K562 (cell line): ENCODE results near the gene TNFSF9. TPM values are rescaled to one million over a fixed set of nuclear protein-coding genes. Genes with fewer than 3 reads are reported as not detected.

Source experiments
- CBFA2T3 ChIP-seq: fragments of 450-650 bp; IDR thresholded peaks from 2 replicates; pipeline ENCODE4 v1.6.1; 2017
- DDX20 ChIP-seq: fragments of 450-650 bp; IDR thresholded peaks from 2 replicates; pipeline ENCODE4 v1.6.1; 2016; ENCODE audit warnings: missing genetic modification characterization, low read depth, mild to moderate bottlenecking, missing compliant biosample characterization, moderate library complexity
- ELF1 ChIP-seq: fragments of 200-800 bp; sonication (Bioruptor generic); IDR thresholded peaks from 2 replicates; pipeline ENCODE4 v1.6.1; 2016; ENCODE audit warnings: missing genetic modification characterization, missing compliant biosample characterization
- ELF2 ChIP-seq: fragments of 250-450 bp; sonication (Bioruptor Pico); IDR thresholded peaks from 2 replicates; pipeline ENCODE4 v1.5.0; 2021; ENCODE audit warnings: mild to moderate bottlenecking
- FIP1L1 ChIP-seq: fragments of 200-400 bp; formaldehyde crosslinking; IDR thresholded peaks from 2 replicates; pipeline ENCODE4 v1.6.1; 2018; ENCODE audit warnings: mild to moderate bottlenecking, low read depth, low read length; ENCODE audit not compliant: poor library complexity, severe bottlenecking
- HDAC1 ChIP-seq, 2 experiments: fragments of 450-650 bp; IDR thresholded peaks; 2 replicates each; pipeline ENCODE4 v1.6.1; 2016 to 2017; ENCODE audit warnings: inconsistent platforms in 1 of 2, mild to moderate bottlenecking in 1 of 2, moderate library complexity in 1 of 2
- NFATC3 ChIP-seq: fragments of 450-650 bp; IDR thresholded peaks from 2 replicates; pipeline ENCODE4 v1.6.1; 2017; ENCODE audit warnings: mild to moderate bottlenecking
- PHB ChIP-seq: fragments of 250-450 bp; sonication (Bioruptor Pico); IDR thresholded peaks from 2 replicates; pipeline ENCODE4 v1.5.0; 2021
- PHF21A ChIP-seq: fragments of 450-650 bp; IDR thresholded peaks from 2 replicates; pipeline ENCODE4 v1.6.1; 2017; ENCODE audit warnings: low read depth, borderline replicate concordance
- POLR2AphosphoS2 ChIP-seq: IDR thresholded peaks from 2 replicates; pipeline ENCODE4 v1.6.1; 2012; ENCODE audit warnings: low read length, improper control_type of control experiment
- POLR2G ChIP-seq: fragments of 200-400 bp; formaldehyde crosslinking; IDR thresholded peaks from 2 replicates; pipeline ENCODE4 v1.6.1; 2017; ENCODE audit warnings: low read depth, mild to moderate bottlenecking, antibody characterized with exemption, low read length, moderate library complexity
- RFX7 ChIP-seq: fragments of 250-450 bp; sonication (Bioruptor Pico); IDR thresholded peaks from 2 replicates; pipeline ENCODE4 v1.5.1; 2021; ENCODE audit warnings: mild to moderate bottlenecking
- SAFB2 ChIP-seq: fragments of 200-400 bp; formaldehyde crosslinking; IDR thresholded peaks from 2 replicates; pipeline ENCODE4 v1.6.1; 2018; ENCODE audit warnings: borderline replicate concordance, low read length, low read depth, moderate library complexity; ENCODE audit not compliant: severe bottlenecking
- SMARCA4 ChIP-seq: fragments of 450-650 bp; IDR thresholded peaks from 2 replicates; pipeline ENCODE4 v1.6.1; 2016
- TAF15 ChIP-seq: fragments of 200-400 bp; formaldehyde crosslinking; IDR thresholded peaks from 2 replicates; pipeline ENCODE4 v1.6.1; 2017; ENCODE audit warnings: mild to moderate bottlenecking, low read depth, low read length, moderate library complexity
- TRIM25 ChIP-seq: fragments of 450-650 bp; IDR thresholded peaks from 2 replicates; pipeline ENCODE4 v1.7.0; 2016; ENCODE audit warnings: borderline replicate concordance
- ZEB2 ChIP-seq: fragments of 450-650 bp; IDR thresholded peaks from 2 replicates; pipeline ENCODE4 v1.6.1; 2016
- ZNF146 ChIP-seq: IDR thresholded peaks from one replicate; pipeline ENCODE4 v1.6.1; 2018; ENCODE audit warnings: missing compliant biosample characterization; ENCODE audit not compliant: unreplicated experiment
- ZNF347 ChIP-seq: fragments of 450-650 bp; formaldehyde crosslinking; IDR thresholded peaks from 2 replicates; pipeline ENCODE4 v1.4.0; 2020; ENCODE audit warnings: low read depth, mild to moderate bottlenecking, moderate library complexity
- ZNF395 ChIP-seq: fragments of 200-800 bp; sonication (Bioruptor generic); IDR thresholded peaks from 2 replicates; pipeline ENCODE4 v1.6.1; 2017; ENCODE audit warnings: missing genetic modification characterization, missing compliant biosample characterization
- ZNF41 ChIP-seq: fragments of 250-450 bp; sonication (Bioruptor Pico); conservative IDR thresholded peaks from 2 replicates; pipeline ENCODE4 v1.4.0; 2020; ENCODE audit warnings: mild to moderate bottlenecking
- ZNF431 ChIP-seq: sonication (generic); formaldehyde crosslinking; IDR thresholded peaks from 2 replicates; pipeline ENCODE4 v1.8.0; 2022; ENCODE audit warnings: mild to moderate bottlenecking, missing genetic modification reagents
- ZNF551 ChIP-seq: fragments of 250-450 bp; sonication (Bioruptor Pico); IDR thresholded peaks from 2 replicates; pipeline ENCODE4 v1.5.0; 2021; ENCODE audit warnings: mild to moderate bottlenecking, moderate library complexity
- ZNF699 ChIP-seq: fragments of 250-450 bp; sonication (Bioruptor Pico); IDR thresholded peaks from 2 replicates; pipeline ENCODE4 v1.8.0; 2021; ENCODE audit warnings: mild to moderate bottlenecking, moderate library complexity; ENCODE audit not compliant: insufficient replicate concordance
- ZNF77 ChIP-seq: fragments of 250-450 bp; sonication (Bioruptor Pico); IDR thresholded peaks from 2 replicates; pipeline ENCODE4 v1.5.0; 2020
- ZNF778 ChIP-seq: fragments of 450-650 bp; formaldehyde crosslinking; IDR thresholded peaks from 2 replicates; pipeline ENCODE4 v1.4.0; 2020; ENCODE audit warnings: mild to moderate bottlenecking, moderate library complexity
- polyA plus RNA-seq, 8 experiments: library from polyadenylated mRNA; depleted of rRNA in 4 of 8; stranded (reverse) in 5 of 8; unstranded in 3 of 8; fragments of >200 nt; fragmentation: Nextera tagmentation in 2 of 8; fragmentation: Illumina TruSeq in 1 of 8; extraction: Ambion mirVana in 2 of 8; extraction: Trizol in 1 of 8; gene quantifications; 2 replicates each; pipeline versions ENCODE4 v1.2.1 to v1.2.3, GENCODE V29; 2011 to 2014; ENCODE audit warnings: inconsistent platforms in 1 of 8, missing spikeins in 1 of 8
- total RNA-seq, 7 experiments: library from RNA; depleted of rRNA in 6 of 7; stranded (reverse); fragments of >200 nt in 6 of 7; fragmentation: Illumina TruSeq in 2 of 7; extraction: Trizol in 2 of 7; gene quantifications; 2 replicates each; pipeline versions ENCODE4 v1.2.1 to v1.2.3, GENCODE V29; 2011 to 2021; ENCODE audit warnings: low replicate concordance in 1 of 7
- TF ChIP-seq, protein P1 (sequence below): fragments of 450-650 bp; IDR thresholded peaks from 2 replicates; pipeline ENCODE4 v1.6.1; 2016
- TF ChIP-seq, protein P2 (sequence below): IDR thresholded peaks from 3 replicates; pipeline ENCODE4 v1.6.1; 2011; ENCODE audit warnings: borderline replicate concordance, mild to moderate bottlenecking; ENCODE audit not compliant: insufficient read length, insufficient read depth

Gene TNFSF9
- total and polyA plus RNA-seq, 9 of the 15 experiments (the other 6 are each of a cell fraction or from before 2014, with no cell fraction given): 1.4 to 17.9 (median 6.5) TPM

- TF ChIP-seq DDX20 (tag): no peak
- no peak for TF ChIP-seq ZNF41 (CRISPR knock-in tag)
- TF ChIP-seq SMARCA4: peak; percentile 79
- TF ChIP-seq RFX7 (CRISPR knock-in tag): no peak
- no peak for TF ChIP-seq NFATC3
- TF ChIP-seq ZNF699 (CRISPR knock-in tag): no peak
- no peak for TF ChIP-seq ZNF431 (CRISPR knock-in tag)
- no peak for TF ChIP-seq ELF2 (CRISPR knock-in tag)
- TF ChIP-seq CBFA2T3: 0 out of 2 replicates have a peak, but pooled peaks have one; percentile 23
- TF ChIP-seq, protein P1, sequence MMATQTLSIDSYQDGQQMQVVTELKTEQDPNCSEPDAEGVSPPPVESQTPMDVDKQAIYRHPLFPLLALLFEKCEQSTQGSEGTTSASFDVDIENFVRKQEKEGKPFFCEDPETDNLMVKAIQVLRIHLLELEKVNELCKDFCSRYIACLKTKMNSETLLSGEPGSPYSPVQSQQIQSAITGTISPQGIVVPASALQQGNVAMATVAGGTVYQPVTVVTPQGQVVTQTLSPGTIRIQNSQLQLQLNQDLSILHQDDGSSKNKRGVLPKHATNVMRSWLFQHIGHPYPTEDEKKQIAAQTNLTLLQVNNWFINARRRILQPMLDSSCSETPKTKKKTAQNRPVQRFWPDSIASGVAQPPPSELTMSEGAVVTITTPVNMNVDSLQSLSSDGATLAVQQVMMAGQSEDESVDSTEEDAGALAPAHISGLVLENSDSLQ: 0 out of 2 replicates have a peak, but pooled peaks have one; percentile 12
- TF ChIP-seq ZNF395 (CRISPR knock-in tag): no peak
- TF ChIP-seq ELF1 (tag): no peak
- TF ChIP-seq SAFB2: no peak
- no peak for TF ChIP-seq ZNF551
- no peak for TF ChIP-seq ZNF77
- no peak for TF ChIP-seq ZNF146 (CRISPR knock-in tag)
- TF ChIP-seq, protein P2, sequence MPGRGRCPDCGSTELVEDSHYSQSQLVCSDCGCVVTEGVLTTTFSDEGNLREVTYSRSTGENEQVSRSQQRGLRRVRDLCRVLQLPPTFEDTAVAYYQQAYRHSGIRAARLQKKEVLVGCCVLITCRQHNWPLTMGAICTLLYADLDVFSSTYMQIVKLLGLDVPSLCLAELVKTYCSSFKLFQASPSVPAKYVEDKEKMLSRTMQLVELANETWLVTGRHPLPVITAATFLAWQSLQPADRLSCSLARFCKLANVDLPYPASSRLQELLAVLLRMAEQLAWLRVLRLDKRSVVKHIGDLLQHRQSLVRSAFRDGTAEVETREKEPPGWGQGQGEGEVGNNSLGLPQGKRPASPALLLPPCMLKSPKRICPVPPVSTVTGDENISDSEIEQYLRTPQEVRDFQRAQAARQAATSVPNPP: no peak
- no peak; the same call in 1 of the 2 replicates for TF ChIP-seq PHF21A
- TF ChIP-seq HDAC1 (IDR thresholded peaks at IDR 0.05): no peak
- no peak for TF ChIP-seq FIP1L1
- TF ChIP-seq TRIM25: no peak
- TF ChIP-seq ZNF778 (CRISPR knock-in tag): no peak
- no peak for TF ChIP-seq TAF15
- TF ChIP-seq POLR2G: no peak
- TF ChIP-seq POLR2AphosphoS2: no peak
- no peak for TF ChIP-seq PHB (CRISPR knock-in tag)
- TF ChIP-seq ZEB2: peak; percentile 63; the same call in 1 of the 2 replicates
- TF ChIP-seq ZNF347 (CRISPR knock-in tag): no peak
Measured at GRCh38 chr19:6580313-6580712, 49.5 kb downstream of the TNFSF9 start (continued).
